SK-N-SH treated with all-trans-retinoic acid at 6 μM for 48 hours (cell line): ENCODE measurements around the gene ZNF460.

Experiments
- ATAC-seq: fragments of 200-7000 bp; cut with Tn5 transposase; 3 replicates; pipeline ENCODE4 v1.9.1; 2020; ENCODE audit warnings: mild to moderate bottlenecking, moderate library complexity
- ARNTL ChIP-seq: fragments of 450-650 bp; formaldehyde crosslinking; IDR thresholded peaks from 2 replicates; pipeline ENCODE4 v1.5.0; 2020; ENCODE audit warnings: low read depth, mild to moderate bottlenecking, moderate library complexity, borderline replicate concordance
- BACH2 ChIP-seq: fragments of 250-450 bp; sonication (Bioruptor Pico); IDR thresholded peaks from 2 replicates; pipeline ENCODE4 v1.9.0; 2021; ENCODE audit warnings: mild to moderate bottlenecking, borderline replicate concordance
- CSDC2 ChIP-seq: fragments of 250-450 bp; sonication (Bioruptor Pico); IDR thresholded peaks from 2 replicates; pipeline ENCODE4 v1.5.0; 2020; ENCODE audit warnings: mild to moderate bottlenecking, moderate library complexity
- GLIS3 ChIP-seq: fragments of 250-450 bp; sonication (Bioruptor Pico); IDR thresholded peaks from 2 replicates; pipeline ENCODE4 v1.5.0; 2020; ENCODE audit warnings: mild to moderate bottlenecking, moderate library complexity
- ISL1 ChIP-seq: fragments of 250-450 bp; sonication (Bioruptor Pico); IDR thresholded peaks from 2 replicates; pipeline ENCODE4 v2.1.2; 2022; ENCODE audit warnings: mild to moderate bottlenecking, moderate library complexity
- POU6F1 ChIP-seq: fragments of 250-450 bp; sonication (Bioruptor Pico); IDR thresholded peaks from 2 replicates; pipeline ENCODE4 v1.8.0; 2021; ENCODE audit warnings: low read depth, mild to moderate bottlenecking, moderate library complexity, borderline replicate concordance
- PPARA ChIP-seq: fragments of 250-450 bp; sonication (Bioruptor Pico); IDR thresholded peaks from 2 replicates; pipeline ENCODE4 v1.5.0; 2020; ENCODE audit warnings: mild to moderate bottlenecking, borderline replicate concordance
- RARB ChIP-seq: fragments of 250-450 bp; sonication (Bioruptor Pico); IDR thresholded peaks from 2 replicates; pipeline ENCODE4 v1.8.0; 2021; ENCODE audit warnings: mild to moderate bottlenecking, moderate library complexity
- SNAI2 ChIP-seq: fragments of 250-450 bp; sonication (Bioruptor Pico); IDR thresholded peaks from 2 replicates; pipeline ENCODE4 v1.5.0; 2020; ENCODE audit warnings: mild to moderate bottlenecking, moderate library complexity
- TOX ChIP-seq: fragments of 250-450 bp; sonication (Bioruptor Pico); IDR thresholded peaks from 2 replicates; pipeline ENCODE4 v1.8.0; 2021; ENCODE audit warnings: mild to moderate bottlenecking, moderate library complexity, borderline replicate concordance
- TSHZ2 ChIP-seq: fragments of 250-450 bp; sonication (Bioruptor Pico); IDR thresholded peaks from 2 replicates; pipeline ENCODE4 v1.5.0; 2020; ENCODE audit warnings: mild to moderate bottlenecking, moderate library complexity
- ZFP3 ChIP-seq: fragments of 250-450 bp; sonication (Bioruptor Pico); IDR thresholded peaks from 2 replicates; pipeline ENCODE4 v1.5.0; 2020; ENCODE audit warnings: mild to moderate bottlenecking, moderate library complexity
- ZNF565 ChIP-seq: fragments of 450-650 bp; formaldehyde crosslinking; conservative IDR thresholded peaks from 2 replicates; pipeline ENCODE4 v1.5.0; 2020; ENCODE audit warnings: low read depth, mild to moderate bottlenecking, moderate library complexity
- ZNF70 ChIP-seq: fragments of 450-650 bp; formaldehyde crosslinking; IDR thresholded peaks from 2 replicates; pipeline ENCODE4 v1.5.0; 2020; ENCODE audit warnings: mild to moderate bottlenecking, moderate library complexity
- ZNF8 ChIP-seq: fragments of 450-650 bp; formaldehyde crosslinking; IDR thresholded peaks from 2 replicates; pipeline ENCODE4 v1.5.0; 2020; ENCODE audit warnings: mild to moderate bottlenecking, moderate library complexity
- TF ChIP-seq, protein P1 (sequence below): fragments of 250-450 bp; sonication (Bioruptor Pico); IDR thresholded peaks from 2 replicates; pipeline ENCODE4 v1.5.1; 2020; ENCODE audit warnings: low read depth, mild to moderate bottlenecking, moderate library complexity
- TF ChIP-seq, protein P2 (sequence below): fragments of 250-450 bp; sonication (Bioruptor Pico); IDR thresholded peaks from 2 replicates; pipeline ENCODE4 v1.8.0; 2020; ENCODE audit warnings: mild to moderate bottlenecking, moderate library complexity, borderline replicate concordance

Gene ZNF460

DNA sequence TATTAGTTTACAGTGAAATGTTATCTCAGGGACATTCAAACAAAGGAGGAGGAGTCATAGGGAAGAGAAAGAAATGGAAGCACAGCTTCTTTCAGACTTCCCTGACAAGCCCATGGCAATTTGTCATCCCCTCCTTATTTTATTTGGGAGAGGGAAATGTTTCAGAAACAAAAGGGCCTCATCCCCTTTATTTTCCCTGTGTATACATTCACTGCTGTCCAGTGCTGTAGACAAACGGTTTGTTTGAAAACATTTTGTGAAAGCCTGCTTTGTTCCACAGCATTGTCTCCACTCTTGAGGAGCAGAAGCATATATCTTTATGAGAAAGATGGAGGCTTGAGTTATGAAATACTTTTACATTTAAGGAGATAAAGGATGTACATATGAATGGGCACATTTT, 12.3 kb downstream of the ZNF460 start:
- ATAC-seq, result no peak
- TF ChIP-seq ARNTL (CRISPR knock-in tag), result no peak
- no peak for TF ChIP-seq GLIS3 (CRISPR knock-in tag)
- no peak for TF ChIP-seq RARB
- no peak for TF ChIP-seq TOX (CRISPR knock-in tag)
- no peak for TF ChIP-seq ISL1 (CRISPR knock-in tag)
- TF ChIP-seq ZNF70, result no peak
- TF ChIP-seq PPARA (CRISPR knock-in tag), result no peak
- no peak for TF ChIP-seq CSDC2 (CRISPR knock-in tag)
- TF ChIP-seq TSHZ2, result no peak
- no peak for TF ChIP-seq SNAI2 (CRISPR knock-in tag)
- no peak for TF ChIP-seq BACH2 (CRISPR knock-in tag)

DNA sequence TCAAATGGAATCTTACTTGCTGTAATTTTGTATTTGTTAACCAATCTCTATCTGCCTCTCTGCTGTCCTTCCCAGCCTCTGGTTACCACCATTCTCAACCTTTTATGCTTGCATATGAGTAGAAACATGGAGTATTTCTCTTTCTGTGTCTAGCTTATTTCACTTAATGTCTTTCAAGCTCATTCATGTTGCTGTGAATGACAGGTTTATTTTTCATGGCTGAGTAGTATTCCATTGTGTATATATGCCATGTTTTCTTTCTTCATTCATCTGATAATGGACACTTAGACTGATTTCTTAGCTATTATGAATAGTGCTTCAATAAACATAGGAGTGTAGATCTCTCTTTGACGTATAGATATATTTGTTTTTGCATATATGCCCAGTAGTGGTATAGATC, 13.4 kb downstream of the ZNF460 start:
- ATAC-seq, result no peak
- TF ChIP-seq, protein P1, sequence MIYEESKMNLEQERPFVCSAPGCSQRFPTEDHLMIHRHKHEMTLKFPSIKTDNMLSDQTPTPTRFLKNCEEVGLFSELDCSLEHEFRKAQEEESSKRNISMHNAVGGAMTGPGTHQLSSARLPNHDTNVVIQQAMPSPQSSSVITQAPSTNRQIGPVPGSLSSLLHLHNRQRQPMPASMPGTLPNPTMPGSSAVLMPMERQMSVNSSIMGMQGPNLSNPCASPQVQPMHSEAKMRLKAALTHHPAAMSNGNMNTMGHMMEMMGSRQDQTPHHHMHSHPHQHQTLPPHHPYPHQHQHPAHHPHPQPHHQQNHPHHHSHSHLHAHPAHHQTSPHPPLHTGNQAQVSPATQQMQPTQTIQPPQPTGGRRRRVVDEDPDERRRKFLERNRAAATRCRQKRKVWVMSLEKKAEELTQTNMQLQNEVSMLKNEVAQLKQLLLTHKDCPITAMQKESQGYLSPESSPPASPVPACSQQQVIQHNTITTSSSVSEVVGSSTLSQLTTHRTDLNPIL (CRISPR knock-in tag), result no peak
- TF ChIP-seq, all 23 proteins: peak for 0

GRCh38 chr19:57302020-57302465, 21.8 kb downstream of the ZNF460 start:
- no peak for TF ChIP-seq ARNTL (CRISPR knock-in tag)
- TF ChIP-seq, all 23 proteins: peak for 0
- ATAC-seq, result peak; percentile 60

GRCh38 chr19:57302727-57303401, 22.6 kb downstream of the ZNF460 start:
- no peak; the same call in 2 of the 3 replicates for ATAC-seq
- TF ChIP-seq SNAI2 (CRISPR knock-in tag) (no peak), ISL1 (CRISPR knock-in tag) (no peak), RARB (no peak), ZNF70 (no peak), ZNF565 (CRISPR knock-in tag) (no peak), POU6F1 (CRISPR knock-in tag) (no peak), ARNTL (CRISPR knock-in tag) (no peak), TOX (CRISPR knock-in tag) (no peak), ZNF8 (no peak)
- TF ChIP-seq, protein P2, sequence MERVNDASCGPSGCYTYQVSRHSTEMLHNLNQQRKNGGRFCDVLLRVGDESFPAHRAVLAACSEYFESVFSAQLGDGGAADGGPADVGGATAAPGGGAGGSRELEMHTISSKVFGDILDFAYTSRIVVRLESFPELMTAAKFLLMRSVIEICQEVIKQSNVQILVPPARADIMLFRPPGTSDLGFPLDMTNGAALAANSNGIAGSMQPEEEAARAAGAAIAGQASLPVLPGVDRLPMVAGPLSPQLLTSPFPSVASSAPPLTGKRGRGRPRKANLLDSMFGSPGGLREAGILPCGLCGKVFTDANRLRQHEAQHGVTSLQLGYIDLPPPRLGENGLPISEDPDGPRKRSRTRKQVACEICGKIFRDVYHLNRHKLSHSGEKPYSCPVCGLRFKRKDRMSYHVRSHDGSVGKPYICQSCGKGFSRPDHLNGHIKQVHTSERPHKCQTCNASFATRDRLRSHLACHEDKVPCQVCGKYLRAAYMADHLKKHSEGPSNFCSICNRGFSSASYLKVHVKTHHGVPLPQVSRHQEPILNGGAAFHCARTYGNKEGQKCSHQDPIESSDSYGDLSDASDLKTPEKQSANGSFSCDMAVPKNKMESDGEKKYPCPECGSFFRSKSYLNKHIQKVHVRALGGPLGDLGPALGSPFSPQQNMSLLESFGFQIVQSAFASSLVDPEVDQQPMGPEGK (CRISPR knock-in tag), result no peak
- TF ChIP-seq, all 23 proteins: peak for 0

DNA sequence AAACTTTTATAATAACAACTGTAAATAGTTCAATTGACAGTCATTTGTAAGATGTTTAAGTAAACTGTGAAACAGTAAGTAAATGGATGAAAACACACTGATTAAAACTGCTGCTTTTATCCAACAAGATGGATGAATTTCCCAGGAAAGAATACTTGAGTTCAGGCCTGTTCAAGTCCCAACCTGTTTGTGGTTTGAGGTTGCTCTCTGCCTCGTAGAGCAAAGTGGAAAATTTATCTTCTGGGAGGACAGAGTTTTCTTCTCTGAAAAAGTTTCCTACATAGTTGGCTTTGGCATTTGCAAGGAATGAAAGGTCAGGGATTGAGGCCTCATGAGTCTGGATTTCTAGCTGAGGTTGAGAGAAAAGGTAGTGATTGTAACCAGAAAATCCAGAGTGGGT, 24.8 kb downstream of the ZNF460 start:
- no peak for TF ChIP-seq ZNF70
- TF ChIP-seq SNAI2 (CRISPR knock-in tag), result no peak
- no peak for TF ChIP-seq GLIS3 (CRISPR knock-in tag)
- no peak for TF ChIP-seq ZNF565 (CRISPR knock-in tag)
- no peak for TF ChIP-seq ZFP3 (CRISPR knock-in tag)

More for the DNA sequence above, 24.8 kb downstream of the ZNF460 start:
- ATAC-seq, result no peak
